Hepatocyte (in vitro differentiated cells): ENCODE data around the gene VAV2.

Experiments used
- CTCF ChIP-seq: fragments of 200-600 bp; sonication (generic); IDR thresholded peaks from 2 replicates; pipeline ENCODE4 v1.5.1; 2016; ENCODE audit warnings: antibody characterized with exemption, mild to moderate bottlenecking; ENCODE audit not compliant: poor library complexity
- EZH2 ChIP-seq: fragments of 200-600 bp; sonication (generic); IDR thresholded peaks from 2 replicates; pipeline ENCODE4 v1.6.1; 2016; ENCODE audit warnings: antibody characterized with exemption, mild to moderate bottlenecking, borderline replicate concordance
- EZH2phosphoT487 ChIP-seq: fragments of 200-600 bp; sonication (generic); IDR thresholded peaks from one replicate; pipeline ENCODE4 v1.6.1; 2018; ENCODE audit warnings: antibody characterized with exemption, mild to moderate bottlenecking, low read depth, moderate library complexity; ENCODE audit not compliant: unreplicated experiment, severe bottlenecking

- TF ChIP-seq CTCF (no peak), EZH2 (no peak), EZH2phosphoT487 (no peak)
Observed at GRCh38 chr9:134039386-134040175, 47.5 kb upstream of the VAV2 start.
